HT1080 (cell line): Measurements from ENCODE around the gene COL28A1. TPM values are rescaled to one million over a fixed set of nuclear protein-coding genes. Genes with fewer than 3 reads are reported as not detected.
A peak's percentile ranks its signal among the peaks of the same experiment; 100 is the strongest.

Source experiments
- DNase-seq: peaks from one replicate; pipeline ENCODE4 v3.0.0-alpha.2; 2015; ENCODE audit warnings: low read depth
- total RNA-seq: library from RNA; depleted of rRNA; stranded (reverse); fragments of >200 nt; shearing (Covaris generic); gene quantifications from 2 replicates; pipeline ENCODE4 v1.2.3, GENCODE V29; 2014; rRNA removed

Gene COL28A1
- total RNA-seq, 1 experiment from 2014 or later: not detected

DNA sequence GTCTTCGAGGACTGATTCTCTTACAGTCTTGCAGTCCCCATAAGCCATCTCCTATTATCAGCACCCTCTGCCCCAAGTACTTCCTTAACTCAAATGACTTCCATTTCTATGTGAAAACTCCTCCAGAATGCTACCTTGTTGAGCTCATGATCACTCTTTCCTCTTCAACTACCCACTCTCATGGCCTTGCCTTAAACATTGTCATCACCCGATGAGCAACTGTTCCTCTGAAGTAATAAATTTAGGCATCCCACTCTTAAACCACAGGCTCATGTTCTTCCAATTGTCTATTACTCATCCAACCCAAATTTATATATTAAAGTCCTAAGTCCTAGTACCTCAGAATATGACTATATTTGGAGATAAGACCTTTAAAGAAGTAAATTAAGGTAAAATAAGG, 200.5 kb downstream of the COL28A1 start:
- DNase-seq: no peak

DNA sequence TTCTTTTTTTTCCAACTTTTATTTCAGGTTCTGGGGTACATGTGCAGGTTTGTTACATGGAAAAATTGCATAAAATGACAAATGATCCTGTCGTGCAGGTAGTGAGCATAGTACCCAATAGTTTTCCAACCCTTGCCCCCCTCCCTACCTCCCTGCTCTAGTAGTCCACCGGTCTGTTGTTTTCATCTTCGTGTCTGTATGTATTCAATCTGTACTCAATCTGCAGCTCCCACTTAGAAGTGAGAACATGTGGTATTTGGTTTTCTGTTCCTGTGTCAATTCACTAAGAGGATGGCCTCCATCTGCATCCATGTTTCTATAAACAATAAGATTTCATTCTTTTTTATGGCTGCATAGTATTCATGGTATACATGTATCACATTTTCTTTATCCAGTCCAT, 202.1 kb downstream of the COL28A1 start:
- DNase-seq: no peak

DNA sequence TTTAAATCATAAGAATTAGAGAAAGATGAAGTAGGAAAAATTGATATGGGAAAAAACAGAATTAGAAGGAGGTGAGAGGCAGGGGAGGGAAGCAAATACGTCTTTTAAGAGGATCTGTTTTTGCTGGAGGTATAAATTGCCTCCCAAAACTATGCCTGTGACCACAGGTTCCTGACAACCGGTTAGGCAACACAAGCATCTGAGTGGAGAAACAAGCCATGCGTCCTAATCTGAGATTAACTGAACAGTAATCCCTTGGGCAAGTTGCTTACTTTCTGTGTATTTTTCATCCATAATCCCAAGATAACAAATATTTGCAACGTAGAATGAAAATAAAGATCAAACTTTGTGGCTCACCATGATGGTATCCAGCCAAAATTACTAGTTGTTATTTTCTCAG, 204.2 kb downstream of the COL28A1 start:
- DNase-seq: no peak

DNA sequence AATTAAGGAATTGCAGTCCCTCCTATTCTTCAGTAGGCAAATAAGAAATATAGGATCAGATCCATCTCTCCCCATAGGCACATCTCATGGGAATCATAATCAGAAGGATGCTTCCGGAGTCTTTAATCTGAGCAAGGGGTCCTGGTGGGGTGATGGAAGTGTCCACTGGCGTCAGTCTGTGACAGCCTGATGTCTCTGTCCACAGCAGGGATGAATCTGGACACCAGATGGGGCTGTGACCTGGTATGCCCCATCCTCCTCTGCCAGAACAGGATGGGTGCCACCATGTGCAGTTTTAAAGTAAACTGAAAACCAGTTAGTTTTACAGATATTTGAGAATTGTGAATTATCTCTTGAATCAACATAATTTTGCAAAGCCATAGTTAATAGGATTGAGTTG, 204.7 kb downstream of the COL28A1 start:
- no peak for DNase-seq

DNA sequence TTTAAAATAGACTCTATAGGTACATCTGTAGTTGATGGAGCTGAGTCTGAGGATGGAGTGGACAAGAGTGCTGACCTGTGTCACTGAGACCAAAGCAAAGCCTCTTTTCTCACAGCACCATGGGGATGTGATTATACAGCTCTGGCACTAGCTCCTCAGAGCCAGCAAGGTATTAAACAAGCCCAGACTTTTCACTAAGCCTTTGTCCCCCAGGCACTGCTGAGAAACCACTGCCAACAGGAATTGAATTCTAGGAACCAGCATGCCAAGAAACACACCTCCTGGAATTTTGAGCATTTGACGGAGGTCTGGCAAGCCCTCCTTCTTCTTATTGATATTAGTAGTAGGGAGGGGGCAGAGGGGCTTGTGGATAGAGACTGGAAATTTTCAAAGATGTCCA, 206.3 kb downstream of the COL28A1 start:
- DNase-seq: no peak

DNA sequence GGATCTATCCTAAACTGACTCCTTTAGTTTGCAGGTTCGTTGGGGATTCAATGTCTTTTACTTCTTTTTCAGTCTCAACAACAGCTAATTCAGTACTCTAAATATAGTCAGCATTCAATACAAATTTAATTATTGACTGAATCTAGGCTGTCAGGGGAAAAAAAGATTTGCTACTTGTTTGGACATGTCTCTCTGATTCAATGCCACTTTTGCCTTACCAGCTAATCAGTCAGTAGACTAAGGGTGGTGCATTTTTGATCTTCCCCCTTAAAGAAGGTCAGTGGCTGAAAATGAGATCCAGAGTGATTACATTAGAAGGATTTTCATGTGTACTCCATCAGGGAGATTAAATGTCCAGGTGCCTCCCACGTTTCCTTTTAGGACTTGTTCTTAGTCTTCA, 208.2 kb downstream of the COL28A1 start:
- no peak for DNase-seq

DNA sequence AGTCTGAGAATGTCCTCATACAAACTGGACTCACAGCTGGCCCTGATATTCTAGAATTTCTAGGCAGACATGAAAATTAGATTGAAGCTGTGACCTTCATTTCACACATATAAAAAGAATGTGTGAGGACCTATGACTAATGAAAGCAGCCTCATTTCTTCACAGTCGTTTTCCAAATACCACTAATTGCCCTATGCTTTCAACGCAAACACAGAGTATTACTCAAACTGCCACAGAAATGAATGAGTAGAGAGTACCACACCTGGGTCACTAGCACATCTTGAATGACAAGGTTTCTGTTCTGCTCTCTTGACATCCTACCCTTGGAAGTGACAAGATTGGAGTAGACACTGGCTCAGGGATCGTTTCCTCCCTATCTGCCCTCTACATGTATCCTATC, 211.0 kb downstream of the COL28A1 start:
- no peak for DNase-seq

DNA sequence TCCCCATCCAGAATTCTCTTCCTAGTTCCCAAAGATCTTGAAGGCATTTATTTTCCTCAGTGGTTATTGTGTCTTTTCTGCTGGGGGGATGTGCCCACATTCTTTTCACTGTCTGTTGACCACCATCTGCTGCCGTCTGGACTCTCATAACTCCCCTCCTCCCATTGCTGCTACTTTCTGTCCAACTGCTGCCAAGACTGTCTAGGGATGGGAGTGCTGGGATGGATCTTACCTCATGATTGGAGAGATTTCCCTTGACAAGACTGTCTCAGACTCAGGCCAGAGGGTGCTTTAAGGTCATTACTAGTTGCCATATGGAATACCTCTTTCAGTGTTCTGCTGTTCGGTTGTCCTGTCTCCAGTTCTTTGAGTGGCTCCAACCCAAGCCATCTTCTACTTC, 211.8 kb downstream of the COL28A1 start:
- DNase-seq: no peak

DNA sequence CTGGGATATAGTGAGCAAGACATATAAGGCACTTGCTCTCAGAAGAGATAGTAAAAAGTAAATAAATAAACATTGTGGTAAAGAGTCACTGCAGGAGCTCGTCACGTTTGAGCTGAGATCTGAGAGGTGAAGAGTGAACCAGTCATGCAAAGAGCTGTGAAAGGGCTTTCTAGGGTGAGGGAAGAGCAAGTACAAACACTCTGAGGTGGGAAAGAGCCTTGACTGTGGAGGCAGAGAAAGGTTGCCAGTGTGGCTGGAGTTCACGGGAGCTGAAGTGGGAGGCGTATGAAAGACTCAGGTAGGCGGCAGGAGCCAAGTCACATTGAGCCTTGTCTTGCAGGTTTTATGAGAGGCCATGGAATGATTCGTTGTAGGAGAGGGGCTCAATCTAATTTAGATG, 212.3 kb downstream of the COL28A1 start:
- DNase-seq: no peak

DNA sequence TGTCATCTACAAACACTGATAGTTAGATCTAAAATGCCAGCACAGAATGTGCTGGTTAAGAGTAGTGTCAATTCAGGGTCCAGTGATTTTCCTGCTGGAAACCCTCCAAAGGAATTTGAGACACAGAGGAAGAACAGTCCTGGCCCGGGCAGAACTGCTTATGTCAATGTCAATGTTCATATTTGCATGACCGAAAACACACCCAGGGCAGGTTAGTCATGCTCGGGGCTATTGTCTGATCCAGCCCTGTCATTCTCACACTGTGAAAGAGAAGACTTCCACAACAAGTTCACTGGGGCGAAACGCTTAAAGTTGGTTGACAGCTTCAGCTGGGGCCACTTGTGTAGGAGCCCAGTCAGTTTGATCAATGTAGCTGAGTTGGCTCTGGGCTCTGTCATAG, 214.0 kb downstream of the COL28A1 start:
- peak; percentile 44 for DNase-seq

DNA sequence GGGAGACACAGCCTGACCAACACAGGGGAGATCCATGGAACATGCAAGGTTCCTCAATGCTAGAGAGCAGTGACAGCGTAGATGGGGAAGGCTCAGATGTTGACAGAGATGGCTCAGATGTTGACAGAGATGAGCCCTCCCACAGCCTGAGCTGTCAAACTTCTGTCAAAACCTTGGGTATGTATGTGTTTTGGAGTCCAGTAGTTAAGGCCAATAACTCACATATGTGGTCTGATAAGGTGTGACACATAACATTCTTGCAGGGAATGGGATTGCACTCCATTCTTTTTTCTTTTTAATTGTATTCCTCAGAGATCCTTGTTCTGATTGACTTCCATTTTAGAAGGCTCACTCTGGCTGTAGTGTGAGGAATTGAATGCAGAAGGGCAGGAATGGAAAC, 217.1 kb downstream of the COL28A1 start:
- DNase-seq: no peak

DNA sequence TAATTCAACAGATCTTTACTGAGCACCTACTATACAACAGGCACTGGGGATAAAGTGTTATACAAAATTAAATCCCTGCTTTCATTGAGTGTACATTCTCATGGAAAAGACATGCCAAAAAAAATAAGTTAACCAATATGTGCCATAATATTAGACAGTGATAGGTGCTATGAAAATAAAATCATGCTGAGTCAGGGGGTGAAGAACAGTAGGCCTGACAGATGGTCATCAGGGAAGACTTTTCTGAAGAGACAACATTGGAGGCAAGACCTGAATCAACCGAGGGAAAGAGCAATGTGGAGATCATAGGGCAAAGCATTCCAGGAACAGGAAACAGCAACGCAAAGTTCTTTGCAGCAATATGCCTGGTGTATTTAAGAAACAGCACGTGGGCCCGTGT, 217.8 kb downstream of the COL28A1 start:
- no peak for DNase-seq

DNA sequence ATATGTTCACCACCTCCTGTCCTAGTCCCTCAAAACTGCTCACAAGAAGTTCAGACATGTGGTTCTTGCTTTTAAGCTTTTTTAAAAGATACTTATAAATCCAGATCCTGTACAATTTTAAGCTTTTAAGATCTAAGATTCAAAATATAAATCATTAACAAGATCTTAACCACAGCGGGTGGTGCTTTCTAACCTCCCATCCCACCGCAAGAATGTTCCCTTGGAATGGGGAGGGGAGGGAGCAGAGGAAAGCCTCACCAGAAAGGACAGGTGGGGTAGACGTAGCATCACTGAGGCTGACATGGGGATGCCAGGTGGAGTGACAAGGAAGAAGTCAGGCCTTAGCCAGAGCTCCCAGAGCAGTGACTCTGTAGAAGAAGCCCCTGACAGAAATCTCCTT, 219.8 kb downstream of the COL28A1 start:
- DNase-seq: no peak

DNA sequence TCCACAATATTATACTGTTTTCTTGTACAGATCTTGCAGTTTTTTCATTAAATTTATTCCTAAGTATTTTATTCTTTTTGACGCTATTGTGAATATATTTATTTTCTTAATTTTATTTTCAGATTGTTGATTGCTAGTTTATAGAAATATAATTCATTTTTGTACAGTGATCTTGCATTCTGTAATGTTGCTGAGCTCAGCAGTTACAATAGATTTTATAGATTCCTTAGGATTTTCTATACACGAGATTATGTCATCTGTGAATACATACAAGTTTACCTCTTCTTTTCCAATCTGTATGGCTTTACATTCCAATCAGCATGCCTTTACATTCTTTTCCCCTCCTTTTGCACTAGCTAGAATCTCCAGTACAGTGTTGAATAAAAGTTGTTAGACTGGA, 223.3 kb downstream of the COL28A1 start:
- no peak for DNase-seq

DNA sequence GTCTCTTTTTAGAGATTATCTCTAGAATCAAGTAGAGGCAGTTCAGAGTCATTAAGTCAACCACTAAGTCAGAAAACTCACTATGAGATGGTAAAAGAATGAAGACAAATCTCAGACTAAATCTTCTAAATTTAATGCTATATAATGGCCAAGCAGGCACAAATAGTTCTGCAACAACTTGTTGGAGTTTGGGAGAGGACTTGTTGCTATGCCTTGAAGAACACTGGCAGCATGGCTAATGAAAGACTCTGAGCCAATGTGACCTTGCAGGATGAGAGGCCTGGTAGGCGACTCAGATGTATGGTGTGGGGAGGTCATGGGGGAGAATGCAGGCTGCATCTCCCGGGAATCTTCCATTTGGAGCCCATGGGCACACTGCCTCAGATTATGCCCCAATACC, 224.7 kb downstream of the COL28A1 start:
- DNase-seq: no peak

DNA sequence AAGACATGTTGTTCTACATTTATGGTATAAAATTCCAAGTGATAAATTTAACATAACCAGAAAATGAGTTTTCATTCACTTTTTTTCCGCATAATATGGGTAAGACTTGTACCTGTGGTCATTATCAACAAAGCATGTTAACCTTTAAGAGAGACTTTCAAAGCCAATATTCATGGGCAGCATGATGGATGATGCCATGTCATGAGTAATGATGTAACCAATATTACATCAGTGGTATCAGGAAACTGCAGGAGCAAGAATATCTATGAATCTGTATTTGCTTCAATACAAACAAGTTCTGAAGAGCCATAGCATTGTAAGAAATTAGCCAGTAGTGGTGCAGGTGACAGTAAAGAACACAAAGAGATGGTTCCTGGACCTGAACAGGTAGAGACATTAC, 226.5 kb downstream of the COL28A1 start:
- no peak for DNase-seq

Other genes starting within 250 kb of the COL28A1 start
- 24.0 and 25.9 TPM in 2 replicates for gene MIOS, start 31.0 kb upstream of the COL28A1 start, total RNA-seq
- gene UMAD1, start 104.9 kb upstream of the COL28A1 start, total RNA-seq: 6.5 and 12.2 TPM in 2 replicates
- 45.0 and 56.6 TPM in 2 replicates for gene RPA3, start 182.7 kb upstream of the COL28A1 start, total RNA-seq